PC-3 (cell line): Measurements from ENCODE around the gene BICD2. TPM values are rescaled to one million over a fixed set of nuclear protein-coding genes. Genes with fewer than 3 reads are reported as not detected.

Experiments used
- ATAC-seq: fragments of 200-7000 bp; cut with Tn5 transposase; 2 replicates; pipeline ENCODE4 v1.9.1; 2020; ENCODE audit warnings: mild to moderate bottlenecking, moderate library complexity
- BruUV-seq: library from RNA; stranded (reverse); fragments of 400-500 nt; replicated peaks from 2 replicates; lab custom pipeline; 2021; lab: Mats Ljungman, UMichigan
- CTCF ChIA-PET: fragments of 300-600 bp; sonication (Branson Sonifier 250); formaldehyde crosslinking; loops from one replicate; lab custom pipeline; 2022; ENCODE audit warnings: antibody characterized with exemption; lab: Charles Lee
- POLR2A ChIA-PET: fragments of 300-600 bp; sonication (Branson Sonifier 250); formaldehyde crosslinking; loops from one replicate; lab custom pipeline; 2022; ENCODE audit warnings: antibody characterized with exemption; ENCODE audit not compliant: unreplicated experiment; lab: Charles Lee
- DNase-seq: peaks from one replicate; pipeline ENCODE4 v3.0.0-alpha.2; 2015
- H2AFZ ChIP-seq: fragments of 300-600 bp; sonication (generic); 2 replicates; pipeline ENCODE4 v1.6.0; 2016; ENCODE audit warnings: antibody characterized with exemption, low read length
- H3F3A ChIP-seq: fragments of 300-600 bp; sonication (generic); one replicate; pipeline ENCODE4 v1.6.0; 2017; ENCODE audit warnings: antibody characterized with exemption, low read length, control low read depth, mild to moderate bottlenecking; ENCODE audit not compliant: unreplicated experiment
- H3K27ac ChIP-seq: fragments of 300-600 bp; sonication (generic); 2 replicates; pipeline ENCODE4 v1.5.1; 2016; ENCODE audit warnings: mild to moderate bottlenecking, low read length
- H3K27me3 ChIP-seq: fragments of 300-600 bp; sonication (generic); 2 replicates; pipeline ENCODE4 v1.6.1; 2016; ENCODE audit warnings: low read length, mixed read lengths
- H3K36me3 ChIP-seq: fragments of 300-600 bp; sonication (generic); 2 replicates; pipeline ENCODE4 v1.6.1; 2016; ENCODE audit warnings: low read depth, mixed run types, low read length, mixed read lengths
- H3K4me1 ChIP-seq: fragments of 300-600 bp; sonication (generic); 2 replicates; pipeline ENCODE4 v1.5.1; 2016; ENCODE audit warnings: low read length; ENCODE audit not compliant: insufficient read depth
- H3K4me2 ChIP-seq: fragments of 300-600 bp; sonication (generic); 2 replicates; pipeline ENCODE4 v1.6.0; 2016; ENCODE audit warnings: low read length
- H3K4me3 ChIP-seq: fragments of 300-600 bp; sonication (generic); 2 replicates; pipeline ENCODE4 v1.5.1; 2016; ENCODE audit warnings: mild to moderate bottlenecking, low read length, mixed read lengths
- H3K79me2 ChIP-seq: fragments of 300-600 bp; sonication (generic); 2 replicates; pipeline ENCODE4 v1.6.1; 2017; ENCODE audit warnings: low read length, mixed read lengths
- H3K9ac ChIP-seq: fragments of 300-600 bp; sonication (generic); 2 replicates; pipeline ENCODE4 v1.6.0; 2016; ENCODE audit warnings: mild to moderate bottlenecking, low read length
- H3K9me2 ChIP-seq: fragments of 300-600 bp; sonication (generic); replicated peaks from 2 replicates; pipeline ENCODE4 v1.6.1; 2016; ENCODE audit warnings: mixed run types, low read length, mixed read lengths
- H3K9me3 ChIP-seq: fragments of 300-600 bp; sonication (generic); 2 replicates; pipeline ENCODE4 v1.6.1; 2016; ENCODE audit warnings: low read length, mixed read lengths
- H4K20me1 ChIP-seq: fragments of 300-600 bp; sonication (generic); 2 replicates; pipeline ENCODE4 v1.6.1; 2016; ENCODE audit warnings: low read length, mixed read lengths
- EZH2 ChIP-seq: fragments of 300-600 bp; sonication (generic); IDR thresholded peaks from one replicate; pipeline ENCODE4 v1.6.1; 2017; ENCODE audit warnings: antibody characterized with exemption, mild to moderate bottlenecking, low read length; ENCODE audit not compliant: unreplicated experiment
- EZH2phosphoT487 ChIP-seq: fragments of 300-600 bp; sonication (generic); IDR thresholded peaks from 2 replicates; pipeline ENCODE4 v1.6.1; 2018; ENCODE audit warnings: mild to moderate bottlenecking, antibody characterized with exemption, low read length, borderline replicate concordance
- intact Hi-C: fragments of 100-400 bp; cut with micrococcal nuclease; formaldehyde crosslinking; loops from 2 replicates; pipeline ENCODE4 v1.9.0; 2023
- total RNA-seq: library from RNA; depleted of rRNA; stranded (reverse); fragments of >200 nt; gene quantifications from 2 replicates; pipeline ENCODE4 v1.2.3, GENCODE V29; 2014
- TF ChIP-seq, protein P1 (sequence below): fragments of 300-600 bp; sonication (generic); conservative IDR thresholded peaks from 2 replicates; pipeline ENCODE4 v1.5.1; 2017; ENCODE audit warnings: antibody characterized with exemption, low read depth, mild to moderate bottlenecking, low read length

Gene BICD2
- total RNA-seq, 1 experiment from 2014 or later: 26.3 TPM

DNA sequence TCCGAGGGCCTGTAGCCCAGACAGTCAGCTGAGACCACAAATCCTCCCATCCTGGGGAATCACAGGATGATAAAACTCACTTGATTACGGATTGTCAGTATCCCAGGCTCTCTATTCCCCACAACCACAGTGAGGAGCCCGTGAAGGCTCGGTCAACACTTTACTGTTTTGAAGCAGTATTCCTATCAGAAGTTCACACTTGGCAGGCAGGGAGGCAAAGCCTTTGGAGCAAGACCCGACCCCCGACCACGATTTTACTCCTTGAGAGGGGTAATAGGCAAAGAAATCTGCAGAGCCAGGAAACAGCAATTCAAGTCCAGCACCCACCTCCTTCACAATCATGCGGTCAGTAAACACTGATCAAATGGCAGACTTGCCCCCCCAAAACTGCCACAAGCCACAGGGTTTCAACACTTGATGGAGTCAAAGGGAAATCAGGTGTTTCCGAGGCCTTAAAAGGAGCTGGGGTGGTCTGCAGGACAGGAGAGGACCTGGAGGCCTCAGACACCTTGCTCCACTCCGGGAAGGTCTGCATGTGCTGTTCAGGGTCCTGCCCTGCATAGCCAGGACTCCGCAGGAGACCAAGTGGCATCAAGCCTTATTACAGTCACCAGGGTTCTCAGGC lies 25.2 kb downstream of the BICD2 start:
- Histone ChIP-seq H3K79me2 (peaks cover 95% of the 10 kb centered on the region), H3K9ac (no peak overlapping the region), H3K4me1 (no peaks in the 10 kb centered on the region), H3K9me2 (no peaks in the 10 kb centered on the region), H3K27ac (no peak overlapping the region), H4K20me1 (peaks cover 8% of the 10 kb centered on the region), H3K4me3 (no peak overlapping the region), H3K36me3 (no peaks in the 10 kb centered on the region), H3K4me2 (no peak overlapping the region), H3K9me3 (no peaks in the 10 kb centered on the region), H3K27me3 (no peaks in the 10 kb centered on the region), H2AFZ (no peak overlapping the region), H3F3A (no peaks in the 10 kb centered on the region)
- no peak for TF ChIP-seq EZH2phosphoT487
- TF ChIP-seq, protein P1, sequence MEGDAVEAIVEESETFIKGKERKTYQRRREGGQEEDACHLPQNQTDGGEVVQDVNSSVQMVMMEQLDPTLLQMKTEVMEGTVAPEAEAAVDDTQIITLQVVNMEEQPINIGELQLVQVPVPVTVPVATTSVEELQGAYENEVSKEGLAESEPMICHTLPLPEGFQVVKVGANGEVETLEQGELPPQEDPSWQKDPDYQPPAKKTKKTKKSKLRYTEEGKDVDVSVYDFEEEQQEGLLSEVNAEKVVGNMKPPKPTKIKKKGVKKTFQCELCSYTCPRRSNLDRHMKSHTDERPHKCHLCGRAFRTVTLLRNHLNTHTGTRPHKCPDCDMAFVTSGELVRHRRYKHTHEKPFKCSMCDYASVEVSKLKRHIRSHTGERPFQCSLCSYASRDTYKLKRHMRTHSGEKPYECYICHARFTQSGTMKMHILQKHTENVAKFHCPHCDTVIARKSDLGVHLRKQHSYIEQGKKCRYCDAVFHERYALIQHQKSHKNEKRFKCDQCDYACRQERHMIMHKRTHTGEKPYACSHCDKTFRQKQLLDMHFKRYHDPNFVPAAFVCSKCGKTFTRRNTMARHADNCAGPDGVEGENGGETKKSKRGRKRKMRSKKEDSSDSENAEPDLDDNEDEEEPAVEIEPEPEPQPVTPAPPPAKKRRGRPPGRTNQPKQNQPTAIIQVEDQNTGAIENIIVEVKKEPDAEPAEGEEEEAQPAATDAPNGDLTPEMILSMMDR: no peak
- no peak for TF ChIP-seq EZH2
- intact Hi-C loops: no loop called here
- ChIA-PET POLR2A (no interaction called here), CTCF (no interaction called here)
- DNase-seq: no peak
- no TSS peak for BruUV-seq
- ATAC-seq: no peak

DNA sequence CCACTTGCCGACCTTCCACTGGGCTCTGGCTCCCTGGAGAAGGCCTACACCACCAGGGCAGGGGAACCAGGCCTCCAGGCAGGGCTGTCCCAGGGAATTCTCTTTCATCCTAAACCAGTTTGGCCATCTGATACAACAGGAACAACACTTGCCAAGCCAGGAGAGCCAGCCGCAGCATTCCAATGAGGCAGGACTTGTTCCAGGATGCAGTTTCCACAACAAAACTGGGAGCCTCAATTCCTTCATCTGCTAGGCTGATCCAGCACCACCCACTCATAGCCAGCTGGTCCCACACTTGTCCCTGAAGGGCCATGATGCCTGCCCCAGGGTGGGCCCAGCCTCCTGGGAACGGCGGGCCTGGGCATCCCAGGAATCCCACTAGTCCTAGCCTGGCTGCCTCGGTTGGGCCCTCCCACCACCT lies 26.0 kb downstream of the BICD2 start:
- intact Hi-C loops: no loop called here
- DNase-seq: no peak
- Histone ChIP-seq H3K9ac (no peak overlapping the region), H3K36me3 (no peaks in the 10 kb centered on the region), H3K27me3 (no peaks in the 10 kb centered on the region), H3K9me2 (no peaks in the 10 kb centered on the region), H3K4me3 (no peak overlapping the region), H2AFZ (no peak overlapping the region), H3K9me3 (no peaks in the 10 kb centered on the region), H3K4me2 (no peak overlapping the region), H3K27ac (no peak overlapping the region), H3K79me2 (peaks cover 89% of the 10 kb centered on the region), H3F3A (no peaks in the 10 kb centered on the region), H4K20me1 (peaks cover 8% of the 10 kb centered on the region; the same call in 1 of the 2 replicates), H3K4me1 (no peaks in the 10 kb centered on the region)
- no TSS peak for BruUV-seq
- POLR2A ChIA-PET: no interaction called here
- TF ChIP-seq EZH2 (no peak), EZH2phosphoT487 (no peak)
- TF ChIP-seq, protein P1: no peak
- ATAC-seq: no peak
- CTCF ChIA-PET: no interaction called here

DNA sequence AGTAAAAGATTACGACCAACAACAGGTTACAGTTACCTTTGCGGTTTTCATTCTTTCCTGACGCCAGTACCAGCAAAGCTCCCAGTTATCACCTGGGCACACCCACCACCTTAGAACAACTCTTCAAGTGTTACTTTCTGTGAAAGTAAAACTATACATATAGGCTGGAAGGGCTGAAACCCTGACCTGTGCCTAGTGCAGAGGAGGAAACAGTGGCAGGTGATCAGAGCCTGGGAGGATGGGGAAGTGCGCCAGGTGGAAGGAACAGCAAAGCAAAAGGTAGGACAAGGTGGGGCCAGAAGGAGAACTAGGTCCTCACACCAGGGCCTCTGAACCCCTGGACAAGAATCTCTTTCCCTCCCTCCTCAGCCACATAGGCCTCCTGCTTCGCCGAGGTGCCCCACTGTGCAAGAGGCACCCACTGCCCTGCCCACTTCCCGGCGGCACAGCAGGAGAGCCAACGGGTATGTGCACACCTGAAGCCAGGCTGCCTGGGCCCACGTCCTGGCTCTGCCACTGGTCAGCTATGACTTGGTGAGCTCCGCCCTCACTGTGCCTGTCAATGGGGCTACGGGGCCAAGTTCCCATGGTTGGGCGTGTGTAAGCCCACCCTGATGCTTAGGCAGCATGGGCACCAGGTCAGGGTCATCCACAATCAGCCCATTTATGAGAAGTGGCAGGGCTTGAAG lies 26.9 kb downstream of the BICD2 start:
- no peak overlapping the region for H3K9ac ChIP-seq
- H3K4me3 ChIP-seq: no peak overlapping the region
- no peak overlapping the region for H3K27ac ChIP-seq
- TF ChIP-seq EZH2 (no peak), EZH2phosphoT487 (no peak)
- TF ChIP-seq, protein P1: no peak
- H4K20me1 ChIP-seq: peaks cover 8% of the 10 kb centered on the region; the same call in 1 of the 2 replicates
- no peaks in the 10 kb centered on the region for H3K4me1 ChIP-seq
- intact Hi-C loops: no loop called here
- H3K9me3 ChIP-seq: no peaks in the 10 kb centered on the region
- no peak for ATAC-seq
- no peaks in the 10 kb centered on the region for H3F3A ChIP-seq
- no peak overlapping the region for H2AFZ ChIP-seq
- peaks cover 88% of the 10 kb centered on the region for H3K79me2 ChIP-seq
- no peaks in the 10 kb centered on the region for H3K27me3 ChIP-seq
- H3K9me2 ChIP-seq: no peaks in the 10 kb centered on the region
- no peak for DNase-seq
- no peaks in the 10 kb centered on the region for H3K36me3 ChIP-seq
- ChIA-PET CTCF (no interaction called here), POLR2A (no interaction called here)
- BruUV-seq: no TSS peak
- H3K4me2 ChIP-seq: no peak overlapping the region
